Head of caudate nucleus (tissue), 42 donors: ENCODE data around the gene HK3.

ENCODE experiments used
- DNase-seq, 42 donors: peaks; one replicate each; pipeline versions ENCODE4 v3.0.0 to v3.0.0-alpha.2; 2020 to 2021; ENCODE audit warnings: mixed read lengths in 7 of 42
- intact Hi-C: fragments of 100-400 bp; cut with DNase I; formaldehyde crosslinking; loops from one replicate; pipeline ENCODE4 v1.15.0; 2022

Gene HK3

GRCh38 chr5:176856746-176857145, 42.4 kb downstream of the HK3 start:
- intact Hi-C loops = no loop called here

GRCh38 chr5:176855598-176855997, 43.5 kb downstream of the HK3 start:
- intact Hi-C loops = no loop called here

More at GRCh38 chr5:176856746-176857145, 42.4 kb downstream of the HK3 start:
- DNase-seq = no peak

DNA sequence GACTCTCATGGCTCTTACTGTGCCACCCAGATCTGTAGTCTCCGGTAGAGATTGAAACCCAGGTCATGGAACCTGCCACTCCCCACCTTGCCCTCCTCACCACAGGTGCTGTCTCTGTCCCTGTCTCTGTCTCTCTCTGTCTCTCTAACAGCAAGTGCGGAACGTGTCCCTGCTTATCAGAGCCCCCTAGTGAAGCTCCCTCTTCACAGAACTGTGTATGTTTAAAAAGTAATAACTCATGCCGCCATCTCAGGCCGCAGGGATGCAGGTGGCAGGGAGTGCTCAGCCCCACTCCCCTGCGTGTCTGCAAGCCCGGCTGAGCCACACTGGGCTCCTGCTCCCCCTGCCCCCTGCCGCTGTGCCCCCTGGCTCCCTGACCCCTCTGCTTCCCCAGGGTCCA, 45.0 kb downstream of the HK3 start:
- intact Hi-C loops = no loop called here
- DNase-seq = no peak

More at GRCh38 chr5:176855598-176855997, 43.5 kb downstream of the HK3 start:
- no peak for DNase-seq

DNA sequence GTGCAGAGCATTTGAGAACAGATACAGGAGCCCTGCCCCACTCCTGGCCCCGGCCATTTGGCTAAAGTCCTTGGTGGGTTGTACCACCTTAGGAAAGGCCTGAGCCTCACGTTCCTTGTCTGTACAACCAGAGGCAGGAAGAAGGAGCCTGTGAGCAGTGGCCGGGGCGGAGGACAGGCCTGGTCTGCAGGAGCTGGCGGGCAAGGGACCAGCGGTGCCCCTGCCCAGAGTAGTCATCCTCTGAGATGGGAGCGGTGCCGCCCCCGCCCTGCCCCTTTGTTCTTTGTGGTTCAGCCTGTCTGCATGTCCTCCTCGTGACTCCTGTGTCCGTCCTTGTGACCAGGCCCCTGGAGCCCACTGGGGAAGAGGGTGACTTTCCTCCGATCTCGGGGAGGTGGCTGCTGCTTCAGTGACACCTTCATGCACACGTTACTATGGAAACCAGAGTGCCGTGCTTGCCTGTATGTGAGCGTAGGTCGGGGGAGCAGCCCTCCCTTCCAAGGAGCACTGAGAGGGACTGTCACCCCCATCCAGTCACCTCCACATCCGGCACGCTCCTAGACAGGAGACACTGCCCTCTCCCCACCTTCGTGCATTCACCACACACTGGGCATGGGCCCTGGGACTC, 45.9 kb downstream of the HK3 start:
- DNase-seq = peak in 41 of 42 donors; percentile 29 to 94 (median 68)
- intact Hi-C loops = no loop called here

GRCh38 chr5:176851871-176852658, 47.1 kb downstream of the HK3 start:
- intact Hi-C loops = no loop called here
- no peak for DNase-seq

GRCh38 chr5:176851380-176851779, 47.8 kb downstream of the HK3 start:
- intact Hi-C loops = no loop called here
- DNase-seq = no peak

GRCh38 chr5:176850371-176851245, 48.5 kb downstream of the HK3 start:
- intact Hi-C loops = no loop called here
- no peak for DNase-seq

DNA sequence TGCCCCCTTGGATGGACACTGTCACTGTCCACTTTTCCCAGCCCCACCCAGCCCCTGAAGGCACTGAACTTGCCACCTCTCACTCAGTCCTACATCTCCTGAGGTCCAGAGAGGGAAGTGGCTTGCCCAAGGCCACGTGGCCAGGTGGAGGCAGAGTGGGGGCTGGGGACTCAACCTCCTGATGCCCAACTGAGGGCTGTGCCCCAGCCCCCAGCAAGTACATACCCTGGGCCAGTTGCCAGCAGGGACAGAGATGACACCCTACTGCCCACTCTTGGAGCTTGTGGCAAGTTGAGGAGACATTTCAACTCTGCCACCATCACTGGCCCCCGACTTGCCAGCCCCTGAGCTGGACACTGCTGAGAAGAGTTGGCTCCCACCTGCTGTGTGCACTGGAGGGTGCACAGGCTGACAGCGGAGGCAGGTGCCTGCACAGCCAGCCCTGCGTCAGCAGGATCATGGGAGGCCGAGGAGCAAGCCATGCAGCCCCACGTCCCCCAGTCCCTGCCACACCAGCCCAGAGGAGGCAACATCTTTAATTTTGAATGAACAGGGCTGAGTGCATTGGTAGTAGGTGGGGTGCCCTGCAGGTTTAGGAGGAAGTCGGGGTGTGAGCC, 49.4 kb downstream of the HK3 start:
- intact Hi-C loops = no loop called here
- DNase-seq = no peak

GRCh38 chr5:176848651-176849050, 50.5 kb downstream of the HK3 start:
- intact Hi-C loops = no loop called here
- no peak for DNase-seq

- intact Hi-C loops = no loop called here
- no peak for DNase-seq
Measured at GRCh38 chr5:176847726-176848290, 51.3 kb downstream of the HK3 start.

DNA sequence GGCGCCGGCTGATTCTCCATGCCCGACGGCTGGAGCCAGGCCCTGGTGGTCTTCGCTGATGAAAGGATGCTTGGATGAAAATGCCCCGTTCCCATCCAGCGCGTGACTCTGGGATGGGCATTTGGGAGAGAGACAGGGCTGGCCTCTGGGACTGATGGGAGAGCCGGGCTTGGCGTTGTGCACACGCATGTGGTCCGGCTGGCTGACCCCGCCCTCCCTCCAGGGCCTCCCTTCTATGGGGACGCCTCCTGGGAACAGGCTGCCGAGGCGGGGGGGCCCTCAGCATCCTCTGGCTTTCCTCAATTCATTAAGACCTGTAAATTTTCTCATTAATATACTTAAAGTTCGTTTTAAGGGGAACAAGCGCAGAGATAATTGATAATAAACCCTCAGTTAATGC, 52.0 kb downstream of the HK3 start:
- intact Hi-C loops = no loop called here
- DNase-seq = no peak

DNA sequence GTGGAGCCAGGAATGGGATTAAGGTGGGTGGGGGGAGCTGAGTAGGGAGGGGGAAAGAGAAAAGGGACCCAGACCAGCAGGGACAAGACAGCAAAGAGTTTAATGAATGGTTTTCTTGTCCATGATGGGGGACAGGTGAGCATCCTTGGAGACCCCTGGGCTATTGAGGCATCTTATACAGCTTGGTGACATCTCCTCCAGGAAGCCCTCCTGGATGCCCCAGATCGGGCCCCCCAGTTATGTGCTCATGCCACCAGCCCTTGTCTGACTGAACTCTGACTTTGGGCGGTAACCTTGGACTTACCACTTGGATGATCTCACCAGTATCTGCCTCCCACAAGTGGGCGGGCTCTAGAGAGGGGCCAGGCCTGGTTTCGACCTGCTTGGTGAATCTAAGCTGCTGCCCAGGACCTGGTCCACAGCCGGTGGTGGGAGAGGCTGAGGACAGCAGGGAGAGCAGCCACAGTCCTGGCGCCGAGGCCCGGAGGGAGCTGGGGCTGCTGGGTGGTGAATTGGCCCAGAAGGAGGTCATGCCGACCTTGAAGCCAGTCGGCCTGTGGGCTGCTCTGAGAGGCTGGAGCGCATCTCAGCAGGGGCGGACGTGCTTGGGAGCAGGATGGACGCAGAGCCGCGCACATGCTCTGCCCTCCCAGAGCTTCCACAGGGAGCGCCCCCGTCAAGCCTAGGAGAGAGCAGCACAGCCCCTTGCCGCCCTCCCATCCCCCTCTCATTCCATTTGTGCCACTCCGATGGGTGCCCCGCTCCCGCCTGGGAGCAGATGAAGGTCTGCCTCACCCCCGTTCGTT, 52.6 kb downstream of the HK3 start:
- intact Hi-C loops = no loop called here
- DNase-seq = no peak

DNA sequence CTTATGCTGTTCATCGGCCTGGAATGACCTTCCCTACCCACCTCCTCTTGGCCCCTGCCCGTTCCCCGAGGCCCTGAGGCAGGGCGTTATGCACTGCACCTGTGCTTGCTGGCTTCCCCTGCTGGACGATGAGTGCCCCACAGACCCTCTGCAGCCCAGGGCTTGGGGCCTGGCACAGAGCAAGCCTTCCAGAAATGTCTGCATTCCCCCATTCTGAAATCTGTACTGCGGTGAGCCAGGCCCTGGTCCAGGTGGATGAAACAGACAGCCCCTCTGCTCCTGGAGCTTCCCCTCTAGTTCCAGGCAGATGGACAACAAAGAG, 53.8 kb downstream of the HK3 start:
- DNase-seq = no peak
- intact Hi-C loops = no loop called here

GRCh38 chr5:176844706-176845391, 54.3 kb downstream of the HK3 start:
- intact Hi-C loops = no loop called here
- DNase-seq = peak in 6 of 42 donors; percentile 27 to 54 (median 32)

GRCh38 chr5:176844281-176844680, 54.9 kb downstream of the HK3 start:
- DNase-seq = no peak
- intact Hi-C loops = no loop called here

GRCh38 chr5:176843673-176844072, 55.5 kb downstream of the HK3 start:
- intact Hi-C loops = no loop called here
- DNase-seq = peak in 1 of 42 donors; percentile 54

GRCh38 chr5:176837707-176838115, 61.4 kb downstream of the HK3 start:
- peak; percentile 45 to 87 (median 72) for DNase-seq
- intact Hi-C loops = no loop called here
